HepG2 (cell line): ENCODE measurements around the gene PRSS36. TPM values are rescaled to one million over a fixed set of nuclear protein-coding genes. Genes with fewer than 3 reads are reported as not detected.

ENCODE experiments used
- CHD4 ChIP-seq: fragments of 200-600 bp; sonication (generic); IDR thresholded peaks from 2 replicates; pipeline ENCODE4 v1.7.0; 2017; ENCODE audit warnings: mild to moderate bottlenecking, low read length, borderline replicate concordance
- ETV5 ChIP-seq: IDR thresholded peaks from 2 replicates; pipeline ENCODE4 v1.6.1; 2018; ENCODE audit warnings: missing biosample characterization, missing genetic modification reagents, inconsistent platforms, borderline replicate concordance
- FOSL2 ChIP-seq: sonication (generic); formaldehyde crosslinking; IDR thresholded peaks from 2 replicates; pipeline ENCODE4 v1.4.0; 2020; ENCODE audit warnings: missing genetic modification reagents
- MBD4 ChIP-seq: IDR thresholded peaks from 2 replicates; pipeline ENCODE4 v1.6.1; 2012; ENCODE audit warnings: low read length, inconsistent platforms, borderline replicate concordance
- MED13 ChIP-seq: sonication (generic); formaldehyde crosslinking; IDR thresholded peaks from 2 replicates; pipeline ENCODE4 v1.5.0; 2020; ENCODE audit warnings: missing genetic modification reagents
- MEIS2 ChIP-seq: sonication (generic); formaldehyde crosslinking; IDR thresholded peaks from 2 replicates; pipeline ENCODE4 v1.9.0; 2021; ENCODE audit warnings: mild to moderate bottlenecking, missing genetic modification reagents
- NFATC3 ChIP-seq: sonication (generic); formaldehyde crosslinking; IDR thresholded peaks from 2 replicates; pipeline ENCODE4 v1.5.1; 2020; ENCODE audit warnings: mild to moderate bottlenecking, missing genetic modification reagents
- RAD51 ChIP-seq: fragments of 450-650 bp; IDR thresholded peaks from 2 replicates; pipeline ENCODE4 v1.6.1; 2016; ENCODE audit warnings: borderline replicate concordance
- SMAD3 ChIP-seq: sonication (generic); formaldehyde crosslinking; IDR thresholded peaks from 2 replicates; pipeline ENCODE4 v1.4.0; 2020; ENCODE audit warnings: missing genetic modification reagents
- SP140L ChIP-seq: sonication (generic); formaldehyde crosslinking; IDR thresholded peaks from 2 replicates; pipeline ENCODE4 v1.4.0; 2020; ENCODE audit warnings: missing genetic modification reagents, borderline replicate concordance
- TOE1 ChIP-seq: sonication (generic); formaldehyde crosslinking; IDR thresholded peaks from 2 replicates; pipeline ENCODE4 v1.4.0; 2020; ENCODE audit warnings: mild to moderate bottlenecking, missing genetic modification reagents
- TRIM22 ChIP-seq: fragments of 450-650 bp; IDR thresholded peaks from 2 replicates; pipeline ENCODE4 v1.6.1; 2017
- YY1 ChIP-seq: IDR thresholded peaks from 2 replicates; pipeline ENCODE4 v1.6.1; 2011; ENCODE audit warnings: low read length, low read depth, moderate library complexity, mild to moderate bottlenecking; ENCODE audit not compliant: insufficient read depth, insufficient replicate concordance
- ZBTB10 ChIP-seq: sonication (generic); formaldehyde crosslinking; IDR thresholded peaks from 2 replicates; pipeline ENCODE4 v1.4.0; 2020; ENCODE audit warnings: missing genetic modification reagents, borderline replicate concordance
- ZBTB21 ChIP-seq: sonication (generic); formaldehyde crosslinking; IDR thresholded peaks from 2 replicates; pipeline ENCODE4 v1.4.0; 2020; ENCODE audit warnings: missing genetic modification reagents
- ZBTB43 ChIP-seq: sonication (generic); formaldehyde crosslinking; conservative IDR thresholded peaks from 2 replicates; pipeline ENCODE4 v1.4.0; 2020; ENCODE audit warnings: missing genetic modification reagents
- ZNF138 ChIP-seq: sonication (generic); formaldehyde crosslinking; IDR thresholded peaks from 2 replicates; pipeline ENCODE4 v1.5.0; 2020; ENCODE audit warnings: mild to moderate bottlenecking, low read depth, missing genetic modification reagents
- ZNF256 ChIP-seq: sonication (generic); formaldehyde crosslinking; conservative IDR thresholded peaks from 2 replicates; pipeline ENCODE4 v1.4.0; 2020; ENCODE audit warnings: missing genetic modification reagents
- ZNF460 ChIP-seq: sonication (generic); formaldehyde crosslinking; IDR thresholded peaks from 2 replicates; pipeline ENCODE4 v1.5.1; 2020; ENCODE audit warnings: missing genetic modification reagents, mild to moderate bottlenecking, borderline replicate concordance
- ZNF563 ChIP-seq: sonication (generic); formaldehyde crosslinking; IDR thresholded peaks from 2 replicates; pipeline ENCODE4 v1.8.0; 2022; ENCODE audit warnings: mild to moderate bottlenecking, moderate library complexity, missing genetic modification reagents
- ZNF639 ChIP-seq: conservative IDR thresholded peaks from 2 replicates; pipeline ENCODE4 v1.6.1; 2018; ENCODE audit warnings: missing genetic modification reagents
- ZNF644 ChIP-seq: IDR thresholded peaks from 2 replicates; pipeline ENCODE4 v1.6.1; 2016; ENCODE audit warnings: low read depth
- polyA plus RNA-seq, 8 experiments: library from polyadenylated mRNA; depleted of rRNA in 3 of 8; stranded (reverse) in 7 of 8; unstranded in 1 of 8; fragments of >200 nt; fragmentation: Illumina TruSeq in 4 of 8; extraction: Trizol in 4 of 8; gene quantifications; 2 replicates each; pipeline versions ENCODE4 v1.2.1 to v1.2.3, GENCODE V29; 2011 to 2016; ENCODE audit warnings: low read depth in 4 of 8, missing spikeins in 1 of 8, mixed read lengths in 1 of 8; ENCODE audit not compliant: insufficient read depth in 1 of 8
- total RNA-seq, 5 experiments: library from RNA; depleted of rRNA; stranded (reverse); fragments of >200 nt; fragmentation: Illumina TruSeq; extraction: Trizol; gene quantifications; 2 replicates each; pipeline ENCODE4 v1.2.3, GENCODE V29; 2016; ENCODE audit warnings: low read depth in 1 of 5
- TF ChIP-seq, protein P1 (sequence below): sonication (generic); formaldehyde crosslinking; IDR thresholded peaks from 2 replicates; pipeline ENCODE4 v1.5.0; 2020; ENCODE audit warnings: missing genetic modification reagents, mild to moderate bottlenecking, borderline replicate concordance

Gene PRSS36
- total and polyA plus RNA-seq, 2 of the 13 experiments (the other 11 are each of a cell fraction or from before 2014, with no cell fraction given): 1.5 to 2.1 TPM

- TF ChIP-seq ZBTB10 (CRISPR knock-in tag) (peak; percentile 69; the same call in 1 of the 2 replicates), ZBTB43 (CRISPR knock-in tag) (peak; percentile 92), ZNF563 (peak; percentile 97), MEIS2 (CRISPR knock-in tag) (peak; percentile 95), RAD51 (no peak), TRIM22 (no peak), SP140L (peak; percentile 54; the same call in 1 of the 2 replicates), NFATC3 (CRISPR knock-in tag) (peak; percentile 77; the same call in 1 of the 2 replicates), ZNF644 (peak; percentile 65; the same call in 1 of the 2 replicates), ZNF639 (CRISPR knock-in tag) (peak; percentile 96), YY1 (peak; percentile 57), MED13 (CRISPR knock-in tag) (peak; percentile 87; the same call in 1 of the 2 replicates), ZNF138 (CRISPR knock-in tag) (peak; percentile 78; the same call in 1 of the 2 replicates), SMAD3 (peak; percentile 97), ZNF460 (CRISPR knock-in tag) (peak; percentile 74; the same call in 1 of the 2 replicates), MBD4 (no peak), FOSL2 (peak; percentile 80), ETV5 (peak; percentile 82), TOE1 (CRISPR knock-in tag) (peak; percentile 84; the same call in 1 of the 2 replicates), CHD4 (no peak), ZBTB21 (CRISPR knock-in tag) (peak; percentile 66), ZNF256 (peak; percentile 74; the same call in 1 of the 2 replicates)
- TF ChIP-seq, protein P1, sequence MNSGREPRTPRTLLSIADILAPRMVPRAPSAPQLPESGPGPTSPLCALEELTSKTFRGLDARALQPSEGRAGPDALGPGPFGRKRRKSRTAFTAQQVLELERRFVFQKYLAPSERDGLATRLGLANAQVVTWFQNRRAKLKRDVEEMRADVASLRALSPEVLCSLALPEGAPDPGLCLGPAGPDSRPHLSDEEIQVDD (CRISPR knock-in tag): peak; percentile 91; the same call in 1 of the 2 replicates
Observed at GRCh38 chr16:31105677-31106213, 44.1 kb downstream of the PRSS36 start (continued).
